Fibroblast of the aortic adventitia (primary cell): ENCODE measurements around the gene SPATA45. TPM values are rescaled to one million over a fixed set of nuclear protein-coding genes. Genes with fewer than 3 reads are reported as not detected.
A peak's percentile ranks its signal among the peaks of the same experiment; 100 is the strongest.

Experiments used
- DNase-seq: peaks from one replicate; pipeline ENCODE4 v3.0.0-alpha.2; 2010; ENCODE audit warnings: low read depth
- H3K4me3 ChIP-seq: 2 replicates; pipeline ENCODE4 v1.5.1; 2011; ENCODE audit warnings: low read depth, mild to moderate bottlenecking, control low read depth, low read length, moderate library complexity
- total RNA-seq: library from RNA; depleted of rRNA; stranded (reverse); fragments of >200 nt; gene quantifications from 2 replicates; pipeline ENCODE4 v1.2.3, GENCODE V29; 2012; ENCODE audit warnings: low replicate concordance
- TF ChIP-seq, protein P1 (sequence below): IDR thresholded peaks from 2 replicates; pipeline ENCODE4 v1.5.1; 2011; ENCODE audit warnings: mild to moderate bottlenecking, low read length, control low read depth, inconsistent platforms; ENCODE audit not compliant: insufficient read depth

Gene SPATA45
- total RNA-seq, 1 donor = not detected

GRCh38 chr1:212794561-212795014 is 52.9 kb downstream of the SPATA45 start:
- TF ChIP-seq, protein P1, sequence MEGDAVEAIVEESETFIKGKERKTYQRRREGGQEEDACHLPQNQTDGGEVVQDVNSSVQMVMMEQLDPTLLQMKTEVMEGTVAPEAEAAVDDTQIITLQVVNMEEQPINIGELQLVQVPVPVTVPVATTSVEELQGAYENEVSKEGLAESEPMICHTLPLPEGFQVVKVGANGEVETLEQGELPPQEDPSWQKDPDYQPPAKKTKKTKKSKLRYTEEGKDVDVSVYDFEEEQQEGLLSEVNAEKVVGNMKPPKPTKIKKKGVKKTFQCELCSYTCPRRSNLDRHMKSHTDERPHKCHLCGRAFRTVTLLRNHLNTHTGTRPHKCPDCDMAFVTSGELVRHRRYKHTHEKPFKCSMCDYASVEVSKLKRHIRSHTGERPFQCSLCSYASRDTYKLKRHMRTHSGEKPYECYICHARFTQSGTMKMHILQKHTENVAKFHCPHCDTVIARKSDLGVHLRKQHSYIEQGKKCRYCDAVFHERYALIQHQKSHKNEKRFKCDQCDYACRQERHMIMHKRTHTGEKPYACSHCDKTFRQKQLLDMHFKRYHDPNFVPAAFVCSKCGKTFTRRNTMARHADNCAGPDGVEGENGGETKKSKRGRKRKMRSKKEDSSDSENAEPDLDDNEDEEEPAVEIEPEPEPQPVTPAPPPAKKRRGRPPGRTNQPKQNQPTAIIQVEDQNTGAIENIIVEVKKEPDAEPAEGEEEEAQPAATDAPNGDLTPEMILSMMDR = no peak
- no peak overlapping the region for H3K4me3 ChIP-seq
- DNase-seq = no peak

- TF ChIP-seq, protein P1 = no peak
- H3K4me3 ChIP-seq = peak overlapping the region; percentile 96
- no peak for DNase-seq
Observed at GRCh38 chr1:212792396-212792908, 55.0 kb downstream of the SPATA45 start.

DNA sequence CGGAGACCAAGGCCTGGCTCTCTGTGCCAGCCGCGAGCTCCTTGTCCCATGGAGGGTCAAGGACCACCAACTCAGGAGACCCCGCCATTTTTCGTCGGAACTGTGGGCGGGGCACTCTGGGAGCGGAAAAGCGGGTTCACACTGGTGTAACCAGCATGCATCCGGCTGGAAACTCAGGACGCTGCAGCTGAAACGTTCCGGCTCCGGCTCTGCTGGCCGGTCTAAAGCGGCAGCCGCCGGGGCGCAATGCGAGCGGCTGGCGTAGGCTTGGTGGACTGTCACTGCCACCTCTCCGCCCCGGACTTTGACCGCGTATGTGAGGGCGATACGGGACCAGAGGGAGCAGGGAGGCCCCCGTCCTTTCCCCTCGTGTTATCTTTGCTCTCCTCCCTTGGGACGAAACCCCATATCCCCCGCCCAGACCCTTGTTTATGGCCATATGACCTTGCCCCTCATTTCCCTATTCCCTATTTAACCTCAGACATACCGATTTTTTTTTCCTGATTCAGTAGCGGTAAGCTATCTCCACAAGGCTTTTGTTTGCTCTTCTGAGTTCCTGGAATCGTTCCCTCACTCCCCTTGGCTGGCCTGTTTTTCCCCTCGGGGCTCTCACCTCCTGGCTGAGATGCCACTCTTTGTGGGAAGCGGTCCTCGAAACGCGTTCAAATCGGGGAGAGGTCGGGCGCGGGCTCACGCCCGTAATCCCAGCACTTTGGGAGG is 55.6 kb downstream of the SPATA45 start, which contains the start of the genes NSL1 and TATDN3:
NSL1 (minus strand) TSS at position 102 of the 720 bp plus-strand sequence; CDS start at position 88, 14 bp downstream.
TATDN3 (plus strand) TSS at position 219 of the 720 bp plus-strand sequence; CDS start at position 247, 28 bp downstream.
- peak; percentile 96 for DNase-seq
- peak within 1 kb of the TSS; percentile 96 for H3K4me3 ChIP-seq
- TF ChIP-seq, protein P1 = no peak

DNA sequence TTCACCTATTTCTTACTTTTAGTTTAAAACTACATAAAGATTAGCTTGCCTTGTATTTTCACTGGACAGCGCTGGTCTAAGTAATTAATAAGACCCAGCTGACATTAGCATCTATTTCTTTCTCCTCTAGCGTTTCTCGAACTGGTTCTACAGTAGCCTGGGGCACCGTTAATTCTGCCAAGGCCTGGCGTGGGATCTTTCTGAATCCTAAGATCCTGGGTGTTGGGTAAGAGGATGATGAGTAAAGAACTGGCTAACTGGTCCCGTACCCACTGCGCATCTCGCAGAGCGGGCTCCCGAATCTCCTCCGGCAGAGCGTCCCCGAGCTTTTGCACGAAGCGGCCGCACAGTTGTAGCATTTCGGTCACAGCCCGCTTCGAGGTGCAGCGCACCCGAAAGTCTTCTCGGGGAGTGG is 56.2 kb downstream of the SPATA45 start:
- TF ChIP-seq, protein P1 = no peak
- peak overlapping the region; percentile 96 for H3K4me3 ChIP-seq
- peak; percentile 81 for DNase-seq

- H3K4me3 ChIP-seq = no peak overlapping the region
- TF ChIP-seq, protein P1 = no peak
- DNase-seq = no peak
Observed at GRCh38 chr1:212785871-212786270, 61.6 kb downstream of the SPATA45 start.

DNA sequence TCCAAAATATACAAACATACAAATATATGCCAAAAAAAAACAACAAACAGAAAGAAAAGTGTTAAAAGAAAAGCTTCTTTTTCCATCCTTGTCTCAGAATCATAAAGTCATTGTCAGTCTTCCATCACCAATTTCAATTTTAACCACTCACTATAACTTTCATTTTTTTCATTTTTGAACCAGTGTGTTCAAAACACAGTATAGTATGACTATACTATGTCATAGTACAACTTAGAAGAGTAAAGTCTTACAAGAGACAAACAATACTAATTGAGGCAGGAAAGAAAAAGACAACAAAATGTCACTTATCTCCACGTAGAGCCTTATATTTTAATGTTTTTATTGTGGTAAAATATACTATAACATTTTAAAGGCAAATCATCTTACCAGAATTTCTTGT is 63.5 kb downstream of the SPATA45 start:
- no peak overlapping the region for H3K4me3 ChIP-seq
- DNase-seq = no peak
- TF ChIP-seq, protein P1 = no peak
